Neural cell (in vitro differentiated cells): ENCODE results near the gene TNFSF15. TPM values are rescaled to one million over a fixed set of nuclear protein-coding genes. Genes with fewer than 3 reads are reported as not detected.

Source experiments
- H2AFZ ChIP-seq: fragments of 200-600, 300-800 bp; sonication (generic), shearing (Covaris generic); 2 replicates; pipeline ENCODE4 v1.6.0; 2014; ENCODE audit warnings: low read depth, mild to moderate bottlenecking, antibody characterized with exemption, low read length, moderate library complexity
- H3F3A ChIP-seq: fragments of 200-600 bp; shearing (Covaris generic); 2 replicates; pipeline ENCODE4 v1.6.1; 2016; ENCODE audit warnings: mild to moderate bottlenecking, moderate library complexity, mixed read lengths, antibody characterized with exemption, low read length; ENCODE audit not compliant: insufficient read depth, poor library complexity, severe bottlenecking
- H3K27ac ChIP-seq: fragments of 200-600, 300-800 bp; sonication (generic), shearing (Covaris generic); 2 replicates; pipeline ENCODE4 v1.5.1; 2014; ENCODE audit warnings: mild to moderate bottlenecking, low read length, moderate library complexity
- H3K27me3 ChIP-seq: fragments of 300-800, 200-600 bp; sonication (generic), shearing (Covaris generic); 2 replicates; pipeline ENCODE4 v1.6.0; 2014; ENCODE audit warnings: mild to moderate bottlenecking, low read depth, low read length, moderate library complexity; ENCODE audit not compliant: insufficient read depth
- H3K36me3 ChIP-seq: fragments of 300-800, 200-600 bp; sonication (generic), shearing (Covaris generic); 2 replicates; pipeline ENCODE4 v1.5.1; 2014; ENCODE audit warnings: mild to moderate bottlenecking, antibody characterized with exemption, low read length, moderate library complexity; ENCODE audit not compliant: insufficient read depth
- H3K4me2 ChIP-seq: fragments of 300-800, 200-600 bp; sonication (generic), shearing (Covaris generic); 2 replicates; pipeline ENCODE4 v1.6.0; 2014; ENCODE audit warnings: mild to moderate bottlenecking, low read length
- H3K4me3 ChIP-seq: fragments of 300-800, 200-600 bp; sonication (generic), shearing (Covaris generic); 2 replicates; pipeline ENCODE4 v1.5.1; 2014; ENCODE audit warnings: mild to moderate bottlenecking, low read length, moderate library complexity
- H3K79me2 ChIP-seq: fragments of 200-600 bp; shearing (Covaris generic); replicated peaks from 2 replicates; pipeline ENCODE4 v1.6.0; 2014; ENCODE audit warnings: mild to moderate bottlenecking, low read length, moderate library complexity; ENCODE audit not compliant: insufficient read depth
- H3K9ac ChIP-seq: fragments of 300-800, 200-600 bp; sonication (generic), shearing (Covaris generic); 2 replicates; pipeline ENCODE4 v1.6.1; 2016; ENCODE audit warnings: mild to moderate bottlenecking, low read length, mixed read lengths
- H3K9me2 ChIP-seq: fragments of 200-600 bp; shearing (Covaris generic); 2 replicates; pipeline ENCODE4 v1.6.1; 2016; ENCODE audit warnings: mild to moderate bottlenecking, low read length, mixed read lengths; ENCODE audit not compliant: insufficient read depth
- H3K9me3 ChIP-seq: fragments of 200-600, 300-800 bp; sonication (generic), shearing (Covaris generic); 2 replicates; pipeline ENCODE4 v1.6.1; 2016; ENCODE audit warnings: mild to moderate bottlenecking, mixed run types, low read length, moderate library complexity, mixed read lengths
- H4K20me1 ChIP-seq: fragments of 200-600 bp; shearing (Covaris generic); 2 replicates; pipeline ENCODE4 v1.6.1; 2016; ENCODE audit warnings: mild to moderate bottlenecking, mixed run types; ENCODE audit not compliant: insufficient read depth
- CTCF ChIP-seq: fragments of 450-650 bp; IDR thresholded peaks from 2 replicates; pipeline ENCODE4 v1.5.1; 2014; ENCODE audit warnings: antibody characterized with exemption, mild to moderate bottlenecking, moderate library complexity; ENCODE audit not compliant: poor library complexity, severe bottlenecking
- EP300 ChIP-seq: fragments of 450-650 bp; conservative IDR thresholded peaks from 2 replicates; pipeline ENCODE4 v1.6.1; 2014; ENCODE audit warnings: antibody characterized with exemption, mild to moderate bottlenecking, moderate library complexity; ENCODE audit not compliant: poor library complexity, severe bottlenecking
- EZH2 ChIP-seq: fragments of 200-600, 300-800 bp; shearing (Covaris generic), sonication (generic); IDR thresholded peaks from 2 replicates; pipeline ENCODE4 v1.6.1; 2014; ENCODE audit warnings: antibody characterized with exemption, low read length, borderline replicate concordance, mild to moderate bottlenecking; ENCODE audit not compliant: insufficient read depth, poor library complexity, severe bottlenecking
- MXI1 ChIP-seq: fragments of 450-650 bp; conservative IDR thresholded peaks from 2 replicates; pipeline ENCODE4 v1.6.1; 2014; ENCODE audit warnings: antibody characterized with exemption, mild to moderate bottlenecking; ENCODE audit not compliant: poor library complexity, severe bottlenecking
- POLR2AphosphoS5 ChIP-seq: IDR thresholded peaks from 2 replicates; pipeline ENCODE4 v1.6.1; 2012
- RAD21 ChIP-seq: fragments of 450-650 bp; conservative IDR thresholded peaks from 2 replicates; pipeline ENCODE4 v1.6.1; 2014; ENCODE audit warnings: antibody characterized with exemption, mild to moderate bottlenecking, moderate library complexity
- SMC3 ChIP-seq: fragments of 450-650 bp; conservative IDR thresholded peaks from 2 replicates; pipeline ENCODE4 v1.6.1; 2014; ENCODE audit warnings: antibody characterized with exemption, mild to moderate bottlenecking, moderate library complexity; ENCODE audit not compliant: poor library complexity
- TAF1 ChIP-seq: IDR thresholded peaks from 2 replicates; pipeline ENCODE4 v1.6.1; 2012; ENCODE audit warnings: low read depth
- polyA plus RNA-seq: library from polyadenylated mRNA; depleted of rRNA; stranded (reverse); fragments of >200 nt; gene quantifications from 2 replicates; pipeline ENCODE4 v1.2.3, GENCODE V29; 2014
- TF ChIP-seq, protein P1 (sequence below): IDR thresholded peaks from 2 replicates; pipeline ENCODE4 v1.6.1; 2012; ENCODE audit warnings: borderline replicate concordance

The TNFSF15 gene
- polyA plus RNA-seq, 1 donor from 2014 or later, result not detected

DNA sequence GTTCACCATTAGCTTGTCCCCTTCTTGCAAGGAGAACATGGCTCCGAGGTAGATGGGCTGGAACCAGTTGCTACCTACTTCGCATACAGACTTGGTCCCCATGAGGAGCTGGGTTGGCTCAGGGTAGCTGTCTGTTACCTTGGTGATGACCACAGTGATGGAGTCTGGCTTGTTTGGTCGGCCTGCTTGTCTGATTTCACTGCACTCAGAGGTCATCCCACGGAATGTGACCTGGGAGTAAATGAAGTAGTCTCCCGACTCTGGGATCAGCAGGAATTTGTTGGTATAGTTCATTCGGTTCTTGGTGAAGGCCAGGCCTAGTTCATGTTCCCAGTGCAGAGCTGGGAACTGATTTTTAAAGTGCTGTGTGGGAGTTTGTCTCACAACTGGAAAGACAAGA lies 15.3 kb downstream of the TNFSF15 start:
- TF ChIP-seq CTCF (no peak), SMC3 (no peak), TAF1 (no peak), POLR2AphosphoS5 (no peak), EZH2 (no peak), RAD21 (no peak)
- H4K20me1 ChIP-seq, result no peaks in the 10 kb centered on the region
- no peaks in the 10 kb centered on the region for H3K36me3 ChIP-seq
- no peaks in the 10 kb centered on the region for H3K27me3 ChIP-seq
- H3F3A ChIP-seq, result no peaks in the 10 kb centered on the region
- no peaks in the 10 kb centered on the region for H3K9me3 ChIP-seq
- no peak overlapping the region for H3K4me3 ChIP-seq
- H3K9me2 ChIP-seq, result no peaks in the 10 kb centered on the region
- H3K27ac ChIP-seq, result no peak overlapping the region
- H2AFZ ChIP-seq, result no peak overlapping the region
- H3K4me2 ChIP-seq, result no peak overlapping the region
- no peak overlapping the region for H3K9ac ChIP-seq
- no peaks in the 10 kb centered on the region for H3K79me2 ChIP-seq

GRCh38 chr9:114789006-114789405 lies 16.8 kb downstream of the TNFSF15 start:
- Histone ChIP-seq H4K20me1 (no peaks in the 10 kb centered on the region), H3K4me2 (no peak overlapping the region), H2AFZ (no peak overlapping the region), H3K9me2 (no peaks in the 10 kb centered on the region), H3K27ac (no peak overlapping the region), H3F3A (no peaks in the 10 kb centered on the region), H3K9me3 (no peaks in the 10 kb centered on the region), H3K36me3 (no peaks in the 10 kb centered on the region), H3K79me2 (no peaks in the 10 kb centered on the region), H3K4me3 (no peak overlapping the region), H3K27me3 (no peaks in the 10 kb centered on the region), H3K9ac (no peak overlapping the region)
- TF ChIP-seq, protein P1, sequence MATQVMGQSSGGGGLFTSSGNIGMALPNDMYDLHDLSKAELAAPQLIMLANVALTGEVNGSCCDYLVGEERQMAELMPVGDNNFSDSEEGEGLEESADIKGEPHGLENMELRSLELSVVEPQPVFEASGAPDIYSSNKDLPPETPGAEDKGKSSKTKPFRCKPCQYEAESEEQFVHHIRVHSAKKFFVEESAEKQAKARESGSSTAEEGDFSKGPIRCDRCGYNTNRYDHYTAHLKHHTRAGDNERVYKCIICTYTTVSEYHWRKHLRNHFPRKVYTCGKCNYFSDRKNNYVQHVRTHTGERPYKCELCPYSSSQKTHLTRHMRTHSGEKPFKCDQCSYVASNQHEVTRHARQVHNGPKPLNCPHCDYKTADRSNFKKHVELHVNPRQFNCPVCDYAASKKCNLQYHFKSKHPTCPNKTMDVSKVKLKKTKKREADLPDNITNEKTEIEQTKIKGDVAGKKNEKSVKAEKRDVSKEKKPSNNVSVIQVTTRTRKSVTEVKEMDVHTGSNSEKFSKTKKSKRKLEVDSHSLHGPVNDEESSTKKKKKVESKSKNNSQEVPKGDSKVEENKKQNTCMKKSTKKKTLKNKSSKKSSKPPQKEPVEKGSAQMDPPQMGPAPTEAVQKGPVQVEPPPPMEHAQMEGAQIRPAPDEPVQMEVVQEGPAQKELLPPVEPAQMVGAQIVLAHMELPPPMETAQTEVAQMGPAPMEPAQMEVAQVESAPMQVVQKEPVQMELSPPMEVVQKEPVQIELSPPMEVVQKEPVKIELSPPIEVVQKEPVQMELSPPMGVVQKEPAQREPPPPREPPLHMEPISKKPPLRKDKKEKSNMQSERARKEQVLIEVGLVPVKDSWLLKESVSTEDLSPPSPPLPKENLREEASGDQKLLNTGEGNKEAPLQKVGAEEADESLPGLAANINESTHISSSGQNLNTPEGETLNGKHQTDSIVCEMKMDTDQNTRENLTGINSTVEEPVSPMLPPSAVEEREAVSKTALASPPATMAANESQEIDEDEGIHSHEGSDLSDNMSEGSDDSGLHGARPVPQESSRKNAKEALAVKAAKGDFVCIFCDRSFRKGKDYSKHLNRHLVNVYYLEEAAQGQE, result no peak
- TF ChIP-seq EZH2 (no peak), POLR2AphosphoS5 (no peak), MXI1 (no peak), TAF1 (no peak), RAD21 (no peak), SMC3 (no peak), CTCF (no peak), EP300 (no peak)
